K562 (cell line): Measurements from ENCODE around the gene C4orf50. TPM values are rescaled to one million over a fixed set of nuclear protein-coding genes. Genes with fewer than 3 reads are reported as not detected.

Experiments
- ATAC-seq: fragments of 200-7000 bp; cut with Tn5 transposase; 3 replicates; pipeline ENCODE4 v1.9.1; 2020; ENCODE audit warnings: moderate library complexity
- BruUV-seq: library from RNA; stranded (reverse); fragments of 400-500 nt; replicated peaks from 2 replicates; lab custom pipeline; 2021; lab: Mats Ljungman, UMichigan
- CTCF ChIA-PET: fragments of 300-600 bp; formaldehyde crosslinking; extraction: SDS; loops from one replicate; lab custom pipeline; 2021; ENCODE audit warnings: low intra/inter-chr PET ratio; lab: Yijun Ruan, JAX
- POLR2A ChIA-PET: fragments of 300-600, 350-650 bp; sonication (Branson Sonifier 250); formaldehyde crosslinking; extraction: SDS; loops from one replicate; lab custom pipeline; 2021; ENCODE audit warnings: antibody characterized with exemption, inconsistent platforms; lab: Yijun Ruan, JAX
- DNase-seq, 4 experiments: peaks; one replicate each; pipeline versions ENCODE4 v3.0.0 to v3.0.0-alpha.2; 2011 to 2018; ENCODE audit warnings: low spot score in 3 of 4, mixed read lengths in 3 of 4; ENCODE audit errors: extremely low read depth in 1 of 4
- FAIRE-seq: peaks from 2 replicates; lab custom pipeline; 2011; peaks lifted over from hg19 to GRCh38; lab: Jason Lieb, UNC
- H2AFZ ChIP-seq: 2 replicates; pipeline ENCODE4 v1.6.0; 2011; ENCODE audit warnings: low read depth, low read length, control low read depth, inconsistent platforms
- H3K27ac ChIP-seq: fragments of 200-600 bp; 3 replicates; pipeline ENCODE4 v1.8.0; 2011; ENCODE audit warnings: low read depth, mild to moderate bottlenecking, control low read depth, inconsistent platforms, low read length, moderate library complexity, mixed read lengths; ENCODE audit errors: extremely low read depth
- H3K27me3 ChIP-seq, 2 experiments: fragments of 300-600 bp in 1 of 2; 2 replicates in 1 of 2; 3 replicates in 1 of 2; pipeline versions ENCODE4 v1.6.0 to v1.8.0; 2011; ENCODE audit warnings: inconsistent platforms in 2 of 2, low read length in 2 of 2, mild to moderate bottlenecking in 1 of 2, mixed read lengths in 1 of 2, moderate library complexity in 1 of 2; ENCODE audit not compliant: control insufficient read depth in 2 of 2, insufficient read depth in 2 of 2
- H3K36me3 ChIP-seq: fragments of 300-600 bp; 3 replicates; pipeline ENCODE4 v1.8.0; 2011; ENCODE audit warnings: mild to moderate bottlenecking, low read length, inconsistent platforms; ENCODE audit not compliant: control insufficient read depth, insufficient read depth
- H3K4me1 ChIP-seq, 2 experiments: fragments of 200-600 bp in 1 of 2; replicated peaks in 1 of 2; 2 replicates in 1 of 2; 3 replicates in 1 of 2; pipeline versions ENCODE4 v1.5.1 to v1.8.0; 2011; ENCODE audit warnings: inconsistent platforms in 2 of 2, low read length in 2 of 2, mild to moderate bottlenecking in 1 of 2, mixed read lengths in 1 of 2, moderate library complexity in 1 of 2; ENCODE audit not compliant: control insufficient read depth in 2 of 2, insufficient read depth in 2 of 2
- H3K4me2 ChIP-seq: 2 replicates; pipeline ENCODE4 v1.6.1; 2011; ENCODE audit warnings: low read length, control low read depth, inconsistent platforms, mixed read lengths; ENCODE audit not compliant: insufficient read depth
- H3K4me3 ChIP-seq: fragments of 200-600 bp; sonication (generic), shearing (Covaris generic); 2 replicates; pipeline ENCODE4 v1.5.1; 2016; ENCODE audit warnings: control low read depth, inconsistent platforms
- H3K79me2 ChIP-seq: fragments of 200-600 bp; 3 replicates; pipeline ENCODE4 v1.8.0; 2011; ENCODE audit warnings: low read length, inconsistent platforms; ENCODE audit not compliant: control insufficient read depth, insufficient read depth
- H3K9ac ChIP-seq, 2 experiments: 2 replicates each; pipeline versions ENCODE4 v1.6.0 to v1.6.1; 2011; ENCODE audit warnings: low read depth in 2 of 2, low read length in 2 of 2, control low read depth in 1 of 2, inconsistent platforms in 1 of 2, mild to moderate bottlenecking in 1 of 2, mixed read lengths in 1 of 2; ENCODE audit not compliant: insufficient read depth in 1 of 2
- H3K9me1 ChIP-seq: one replicate; pipeline ENCODE4 v1.6.0; 2011; ENCODE audit warnings: inconsistent platforms, mild to moderate bottlenecking, low read length, moderate library complexity; ENCODE audit not compliant: control insufficient read depth, insufficient read depth
- H3K9me3 ChIP-seq: replicated peaks from 2 replicates; pipeline ENCODE4 v1.5.1; 2011; ENCODE audit warnings: low read depth, low read length, inconsistent platforms; ENCODE audit not compliant: control insufficient read depth, insufficient read depth
- H4K20me1 ChIP-seq: replicated peaks from 2 replicates; pipeline ENCODE4 v1.6.1; 2011; ENCODE audit warnings: low read length, inconsistent platforms, mixed read lengths; ENCODE audit not compliant: control insufficient read depth, insufficient read depth
- C11orf30 ChIP-seq: fragments of 450-650 bp; IDR thresholded peaks from 2 replicates; pipeline ENCODE4 v1.6.1; 2016; ENCODE audit warnings: low read depth, mild to moderate bottlenecking
- ILK ChIP-seq: fragments of 450-650 bp; IDR thresholded peaks from 2 replicates; pipeline ENCODE4 v1.6.1; 2016; ENCODE audit warnings: missing genetic modification characterization, low read depth, mild to moderate bottlenecking, missing compliant biosample characterization, moderate library complexity, borderline replicate concordance
- MAFG ChIP-seq: fragments of 450-650 bp; conservative IDR thresholded peaks from 2 replicates; pipeline ENCODE4 v1.6.1; 2016; ENCODE audit warnings: missing genetic modification characterization, missing compliant biosample characterization
- SMARCA4 ChIP-seq: fragments of 450-650 bp; IDR thresholded peaks from 2 replicates; pipeline ENCODE4 v1.6.1; 2016
- ZNF316 ChIP-seq: fragments of 450-650 bp; IDR thresholded peaks from 2 replicates; pipeline ENCODE4 v1.6.1; 2016
- ZNF507 ChIP-seq: conservative IDR thresholded peaks from 2 replicates; pipeline ENCODE4 v1.6.1; 2017; ENCODE audit warnings: missing genetic modification characterization, missing compliant biosample characterization
- ZSCAN29 ChIP-seq: fragments of 450-650 bp; IDR thresholded peaks from 2 replicates; pipeline ENCODE4 v1.6.1; 2017
- WGBS: fragments of 100-300 bp; shearing (Covaris generic); methylation state at CpG from one replicate; pipeline ENCODE4 v1.1.6; 2016; ENCODE audit warnings: low coverage, mixed read lengths; ENCODE audit not compliant: insufficient coverage; ENCODE audit errors: missing lambda C conversion rate; 5-methylcytosine and 5-hydroxymethylcytosine counted together
- in situ Hi-C: fragments of 300-500 bp; cut with MboI; formaldehyde crosslinking; loops from 4 replicates; pipeline ENCODE4 v1.15.0; 2018; ENCODE audit warnings: inconsistent platforms, mixed read lengths
- intact Hi-C: fragments of 100-400 bp; cut with micrococcal nuclease; formaldehyde crosslinking; loops from 2 replicates; pipeline ENCODE4 v1.14.2; 2022
- polyA plus RNA-seq, 8 experiments: library from polyadenylated mRNA; depleted of rRNA in 4 of 8; stranded (reverse) in 5 of 8; unstranded in 3 of 8; fragments of >200 nt; fragmentation: Nextera tagmentation in 2 of 8; fragmentation: Illumina TruSeq in 1 of 8; extraction: Ambion mirVana in 2 of 8; extraction: Trizol in 1 of 8; gene quantifications; 2 replicates each; pipeline versions ENCODE4 v1.2.1 to v1.2.3, GENCODE V29; 2011 to 2014; ENCODE audit warnings: inconsistent platforms in 1 of 8, missing spikeins in 1 of 8
- total RNA-seq, 7 experiments: library from RNA; depleted of rRNA in 6 of 7; stranded (reverse); fragments of >200 nt in 6 of 7; fragmentation: Illumina TruSeq in 2 of 7; extraction: Trizol in 2 of 7; gene quantifications; 2 replicates each; pipeline versions ENCODE4 v1.2.1 to v1.2.3, GENCODE V29; 2011 to 2021; ENCODE audit warnings: low replicate concordance in 1 of 7

C4orf50 gene
- total and polyA plus RNA-seq, 9 of the 15 experiments (the other 6 are each of a cell fraction or from before 2014, with no cell fraction given): not detected

DNA sequence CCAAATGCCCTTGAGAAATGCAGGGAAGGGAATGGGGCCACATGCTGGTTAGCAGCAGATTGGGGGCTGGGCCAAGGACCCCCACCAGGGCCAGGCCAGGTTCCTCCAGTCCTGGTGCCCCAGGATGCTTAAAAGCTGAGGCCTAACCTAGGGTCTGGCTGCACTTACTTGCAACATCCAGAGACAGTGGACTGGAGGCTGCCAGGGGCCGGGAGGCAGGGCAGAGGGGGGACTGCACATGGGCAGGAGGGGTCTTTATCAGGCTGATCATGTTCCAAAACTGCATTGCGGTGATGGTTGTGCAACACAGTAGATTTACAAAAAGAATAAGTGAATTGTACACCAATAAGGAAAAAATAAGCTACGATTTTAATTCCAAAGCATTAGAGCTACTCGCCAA is 36.8 kb upstream of the C4orf50 start (continued):
- no peak for TF ChIP-seq ILK (tag)
- no peak for TF ChIP-seq ZNF507 (tag)

DNA sequence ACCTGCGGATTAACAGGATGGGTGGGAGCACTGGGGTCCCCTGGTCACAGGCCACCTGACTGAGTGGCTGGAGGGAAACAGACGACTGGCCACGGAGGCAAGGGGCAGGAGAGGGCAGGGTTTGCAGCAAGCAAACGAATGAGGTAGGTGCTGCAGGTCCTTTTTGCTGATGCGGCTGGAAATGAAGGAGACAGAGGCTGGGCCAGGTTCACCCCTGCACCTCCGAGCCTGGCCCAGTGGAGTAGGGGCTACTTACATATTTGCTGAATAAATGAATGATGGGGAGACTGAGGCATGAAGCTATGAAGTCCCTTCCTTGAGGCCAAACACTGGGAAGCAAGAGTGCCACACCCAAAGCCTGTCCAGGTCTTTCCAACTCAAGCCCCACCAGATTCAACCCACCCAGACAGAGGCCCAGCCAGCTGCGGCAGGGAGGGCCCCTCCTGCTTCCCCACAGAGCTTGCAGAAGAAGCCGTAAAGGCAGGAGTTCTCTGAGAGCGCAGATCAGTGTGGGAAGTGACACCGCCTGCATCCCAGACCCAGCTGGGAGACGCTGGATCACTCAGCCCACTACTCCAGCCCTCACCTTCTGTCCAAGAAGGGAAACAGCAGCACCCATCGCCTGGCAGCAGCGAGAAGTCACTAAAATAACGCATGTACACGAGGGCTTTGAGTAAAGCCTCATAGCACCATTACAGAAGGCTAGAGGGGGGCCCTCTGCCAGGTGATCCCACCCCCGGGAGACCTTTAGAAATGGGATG is 36.1 kb upstream of the C4orf50 start:
- no TSS peak for BruUV-seq
- no peak for DNase-seq
- Histone ChIP-seq H3K9ac (no peak overlapping the region), H2AFZ (no peak overlapping the region), H3K27me3 (peaks cover 4 to 21% of the 10 kb centered on the region in 2 experiments; a peak in 3 of 5 replicates), H3K79me2 (no peaks in the 10 kb centered on the region), H3K36me3 (no peaks in the 10 kb centered on the region), H4K20me1 (no peaks in the 10 kb centered on the region), H3K27ac (no peak overlapping the region), H3K9me3 (no peaks in the 10 kb centered on the region), H3K4me1 (no peaks in the 10 kb centered on the region), H3K4me3 (no peak overlapping the region), H3K4me2 (no peak overlapping the region), H3K9me1 (no peaks in the 10 kb centered on the region)
- no peak for FAIRE-seq
- CTCF ChIA-PET: no interaction called here
- ATAC-seq: no peak
- in situ Hi-C loops (no loop called here), intact Hi-C loops (no loop called here)
- POLR2A ChIA-PET: no interaction called here
- 4% methylated on average over 13 of the region's 16 CpGs for WGBS
- TF ChIP-seq ZNF316: peak; percentile 47
- TF ChIP-seq SMARCA4: no peak
- peak; percentile 52; the same call in 1 of the 2 replicates for TF ChIP-seq C11orf30
- no peak for TF ChIP-seq ZSCAN29
- peak; percentile 52 for TF ChIP-seq MAFG (tag)
